D341Med (cell line): ENCODE results near the gene GGTLC3.
"Not testable (repeated sequence)": the region's sequence is repeated elsewhere in the genome, so short reads cannot be mapped to it uniquely, and the experiment has no call there.

Experiments
- DNase-seq: peaks from one replicate; pipeline ENCODE4 v3.0.0; 2012; ENCODE audit warnings: low spot score

GGTLC3 gene

GRCh38 chr22:18518061-18518460, at the start of gene GGTLC3:
TSS of gene GGTLC3 (minus strand) at chr22:18518161. CDS start at chr22:18517897, 264 bp downstream.
- not testable (repeated sequence) for DNase-seq

- DNase-seq, result not testable (repeated sequence)
Observed at GRCh38 chr22:18560099-18560974, 42.4 kb upstream of the GGTLC3 start.

GRCh38 chr22:18558939-18559338, 41.0 kb upstream of the GGTLC3 start:
- not testable (repeated sequence) for DNase-seq

- DNase-seq, result not testable (repeated sequence)
Observed at GRCh38 chr22:18558516-18558915, 40.6 kb upstream of the GGTLC3 start.

- DNase-seq, result not testable (repeated sequence)
Observed at GRCh38 chr22:18554280-18555256, 36.6 kb upstream of the GGTLC3 start.

GRCh38 chr22:18552839-18553597, 35.1 kb upstream of the GGTLC3 start:
- DNase-seq, result not testable (repeated sequence)

- not testable (repeated sequence) for DNase-seq
Observed at GRCh38 chr22:18551046-18551445, 33.1 kb upstream of the GGTLC3 start.

- not testable (repeated sequence) for DNase-seq
Observed at GRCh38 chr22:18549458-18550179, 31.7 kb upstream of the GGTLC3 start.

GRCh38 chr22:18544615-18545014, 26.7 kb upstream of the GGTLC3 start:
- DNase-seq, result not testable (repeated sequence)

- DNase-seq, result not testable (repeated sequence)
Observed at GRCh38 chr22:18543400-18543799, 25.4 kb upstream of the GGTLC3 start.

- DNase-seq, result not testable (repeated sequence)
Observed at GRCh38 chr22:18539994-18540393, 22.0 kb upstream of the GGTLC3 start.

- not testable (repeated sequence) for DNase-seq
Observed at GRCh38 chr22:18534315-18534714, 16.4 kb upstream of the GGTLC3 start.

GRCh38 chr22:18533633-18534032, 15.7 kb upstream of the GGTLC3 start:
- DNase-seq, result not testable (repeated sequence)

- not testable (repeated sequence) for DNase-seq
Observed at GRCh38 chr22:18529416-18530145, 11.6 kb upstream of the GGTLC3 start.

GRCh38 chr22:18528597-18529415, 10.8 kb upstream of the GGTLC3 start:
- not testable (repeated sequence) for DNase-seq

GRCh38 chr22:18527752-18528596, 10.0 kb upstream of the GGTLC3 start, which contains the start of gene TMEM191B:
TSS of gene TMEM191B (plus strand) at chr22:18527802. CDS start at chr22:18527981, 179 bp downstream.
- DNase-seq, result not testable (repeated sequence)

GRCh38 chr22:18523328-18523727, 5.4 kb upstream of the GGTLC3 start:
- DNase-seq, result not testable (repeated sequence)

- not testable (repeated sequence) for DNase-seq
Observed at GRCh38 chr22:18522762-18523161, 4.8 kb upstream of the GGTLC3 start.
